ENCODE results near the gene MIPEP.
"Not testable (repeated sequence)": the region's sequence is repeated elsewhere in the genome, so short reads cannot be mapped to it uniquely, and the experiment has no call there.

Gene MIPEP

DNA sequence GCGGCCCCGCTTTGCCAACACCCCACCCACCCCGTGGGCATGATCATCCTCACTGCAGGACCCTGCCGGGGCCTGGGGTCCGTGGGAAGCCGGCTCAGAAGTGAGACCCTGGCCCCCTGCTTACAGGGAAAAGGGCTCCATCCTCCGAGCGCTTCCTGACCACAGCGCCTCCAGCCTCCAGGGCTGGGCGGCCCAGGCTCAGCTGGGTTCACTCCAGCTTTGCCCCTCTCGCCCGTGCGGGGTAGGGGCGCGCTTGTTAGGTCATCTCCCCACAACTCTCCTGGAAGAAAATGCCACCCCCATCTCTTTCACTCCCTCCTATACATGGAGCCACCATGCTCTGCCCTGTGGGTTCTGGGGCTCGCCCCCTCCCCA lies 14.7 kb upstream of the MIPEP start:
- H3K4me3 ChIP-seq (ENCODE audit: low read depth, low read length): peak overlapping the region; percentile 24
- in situ Hi-C loops (cut with HindIII; ENCODE audit: low sequenced_read_pairs): no loop called here
- no peak for DNase-seq (ENCODE audit: low read depth)
- TF ChIP-seq CTCF (IDR thresholded peaks at IDR 0.05; ENCODE audit: low read depth, low read length, missing control alignments): no peak

GRCh38 chr13:23902975-23903905 lies 14.0 kb upstream of the MIPEP start:
- DNase-seq (ENCODE audit: low read depth): no peak
- H3K4me3 ChIP-seq (ENCODE audit: low read depth, low read length): peak overlapping the region; percentile 24
- in situ Hi-C loops (cut with HindIII; ENCODE audit: low sequenced_read_pairs): no loop called here
- no peak for TF ChIP-seq CTCF (IDR thresholded peaks at IDR 0.05; ENCODE audit: low read depth, low read length, missing control alignments)

- DNase-seq (ENCODE audit: low read depth): no peak
- in situ Hi-C loops (cut with HindIII; ENCODE audit: low sequenced_read_pairs): no loop called here
- no peak for TF ChIP-seq CTCF (IDR thresholded peaks at IDR 0.05; ENCODE audit: low read depth, low read length, missing control alignments)
- H3K4me3 ChIP-seq (ENCODE audit: low read depth, low read length): no peak overlapping the region
Measured at GRCh38 chr13:23901365-23901764, 12.2 kb upstream of the MIPEP start.

- in situ Hi-C loops (cut with HindIII; ENCODE audit: low sequenced_read_pairs): no loop called here
- peak; percentile 73 for TF ChIP-seq CTCF (IDR thresholded peaks at IDR 0.05; ENCODE audit: low read depth, low read length, missing control alignments)
- no peak overlapping the region for H3K4me3 ChIP-seq (ENCODE audit: low read depth, low read length)
- DNase-seq (ENCODE audit: low read depth): peak; percentile 37
Measured at GRCh38 chr13:23899555-23899954, 10.4 kb upstream of the MIPEP start.

- no peak overlapping the region for H3K4me3 ChIP-seq (ENCODE audit: low read depth, low read length)
- in situ Hi-C loops (cut with HindIII; ENCODE audit: low sequenced_read_pairs): no loop called here
- DNase-seq (ENCODE audit: low read depth): no peak
- TF ChIP-seq CTCF (IDR thresholded peaks at IDR 0.05; ENCODE audit: low read depth, low read length, missing control alignments): no peak
Measured at GRCh38 chr13:23898101-23898500, 8.9 kb upstream of the MIPEP start.

DNA sequence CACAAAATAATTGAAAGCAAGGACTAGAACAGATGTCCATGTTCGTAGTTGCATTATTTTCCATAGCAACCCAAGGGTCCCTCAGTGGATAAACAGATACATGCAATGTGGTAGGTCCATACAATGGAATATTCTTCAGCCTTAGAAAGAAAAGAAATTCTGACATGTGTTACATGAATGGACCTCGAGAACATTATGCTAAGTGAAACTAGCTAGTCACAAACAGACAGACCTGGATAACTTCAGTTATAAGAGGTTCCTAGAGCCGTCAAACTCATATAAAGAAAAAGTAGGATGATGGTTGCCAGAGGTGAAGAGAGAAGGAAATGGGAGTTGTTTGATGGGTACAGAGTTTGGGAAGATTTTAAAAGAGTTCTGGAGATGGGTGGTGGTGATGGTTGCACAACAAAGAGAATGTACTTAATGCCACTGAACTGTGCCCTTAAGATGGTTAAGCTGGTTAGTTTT lies 8.3 kb upstream of the MIPEP start, which contains the start of gene C1QTNF9B:
C1QTNF9B (minus strand) TSS at position 51 of the 468 bp plus-strand sequence.
- H3K4me3 ChIP-seq (ENCODE audit: low read depth, low read length); DNase-seq (ENCODE audit: low read depth); in situ Hi-C loops (cut with HindIII; ENCODE audit: low sequenced_read_pairs): not testable (repeated sequence)

DNA sequence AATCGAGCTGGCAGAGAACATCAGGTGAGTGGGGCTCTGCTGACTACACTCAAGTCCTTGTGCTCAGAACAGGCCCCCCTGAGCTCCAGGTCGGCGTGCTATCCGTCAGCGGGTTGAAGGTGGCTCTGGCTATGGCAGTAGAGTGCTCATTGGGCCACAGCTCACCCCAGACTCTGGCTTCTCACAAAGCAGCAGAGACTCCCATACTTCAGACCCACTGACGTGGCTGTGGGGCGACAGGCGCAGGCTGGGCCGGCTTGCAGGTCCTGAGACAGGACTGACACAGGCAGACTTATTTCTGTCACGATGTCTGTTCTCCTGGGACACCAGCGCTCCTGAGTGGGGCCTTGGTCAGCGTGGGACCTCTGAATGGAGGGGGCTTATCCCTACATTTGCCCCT lies 5.5 kb upstream of the MIPEP start:
- DNase-seq (ENCODE audit: low read depth); in situ Hi-C loops (cut with HindIII; ENCODE audit: low sequenced_read_pairs); H3K4me3 ChIP-seq (ENCODE audit: low read depth, low read length): not testable (repeated sequence)

DNA sequence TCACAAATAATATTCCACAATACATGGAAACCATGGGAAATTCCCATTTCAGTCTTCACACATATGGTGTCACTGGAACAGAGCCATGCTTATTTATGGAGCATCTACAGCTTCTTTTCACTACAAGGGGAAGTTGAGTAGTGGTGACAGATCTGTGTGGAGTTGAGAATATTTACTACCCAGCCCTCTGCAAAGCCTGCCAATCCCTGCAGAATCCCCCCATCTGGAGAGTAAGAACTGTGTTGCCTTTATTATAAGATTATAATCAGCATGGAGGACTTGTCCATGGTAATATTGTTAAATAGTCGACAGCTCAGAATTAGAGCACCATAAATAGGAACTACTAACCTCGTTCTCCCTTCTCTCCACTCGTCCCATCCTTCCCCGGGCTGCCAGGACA lies 4.6 kb upstream of the MIPEP start:
- in situ Hi-C loops (cut with HindIII; ENCODE audit: low sequenced_read_pairs); H3K4me3 ChIP-seq (ENCODE audit: low read depth, low read length); DNase-seq (ENCODE audit: low read depth): not testable (repeated sequence)
